Chondrocyte (in vitro differentiated cells): Measurements from ENCODE around the gene TEAD1. TPM values are rescaled to one million over a fixed set of nuclear protein-coding genes. Genes with fewer than 3 reads are reported as not detected.

ENCODE experiments used
- DNase-seq: peaks from one replicate; pipeline ENCODE4 v3.0.0; 2021; ENCODE audit warnings: mixed read lengths, low spot score
- H3K27ac Mint-ChIP-seq: one replicate; pipeline ENCODE4 v1.8.0; 2021; ENCODE audit warnings: mild to moderate bottlenecking, moderate library complexity, mixed read lengths; ENCODE audit not compliant: unreplicated experiment
- H3K27me3 Mint-ChIP-seq: 2 replicates; pipeline ENCODE4 v1.8.0; 2021; ENCODE audit warnings: low read depth, mixed read lengths
- H3K36me3 Mint-ChIP-seq: 2 replicates; pipeline ENCODE4 v1.8.0; 2021; ENCODE audit warnings: low read depth, mixed read lengths
- H3K4me1 Mint-ChIP-seq: 2 replicates; pipeline ENCODE4 v1.8.0; 2021; ENCODE audit warnings: low read depth, mild to moderate bottlenecking, mixed read lengths
- H3K4me3 Mint-ChIP-seq: one replicate; pipeline ENCODE4 v1.8.0; 2021; ENCODE audit warnings: mild to moderate bottlenecking, moderate library complexity, mixed read lengths; ENCODE audit not compliant: unreplicated experiment
- H3K9me3 Mint-ChIP-seq: 2 replicates; pipeline ENCODE4 v1.8.0; 2021; ENCODE audit warnings: low read depth, mixed read lengths
- CTCF ChIP-seq: fragments of 200-600 bp; sonication (generic); IDR thresholded peaks from 2 replicates; pipeline ENCODE4 v1.5.0; 2021; ENCODE audit warnings: antibody characterized with exemption, mild to moderate bottlenecking, moderate library complexity
- total RNA-seq: library from RNA; stranded (reverse); gene quantifications from 3 replicates; pipeline ENCODE4 v1.2.1, GENCODE V29; 2021

Gene TEAD1
- total RNA-seq, 1 donor from 2014 or later = 137 TPM

GRCh38 chr11:12715131-12715530, 40.9 kb downstream of the TEAD1 start:
- no peaks in the 10 kb centered on the region for H3K9me3 Mint-ChIP-seq
- no peak for DNase-seq
- no peaks in the 10 kb centered on the region for H3K27me3 Mint-ChIP-seq
- H3K27ac Mint-ChIP-seq = no peak overlapping the region
- H3K4me1 Mint-ChIP-seq = peaks cover 39% of the 10 kb centered on the region
- peaks cover 5% of the 10 kb centered on the region for H3K36me3 Mint-ChIP-seq
- H3K4me3 Mint-ChIP-seq = no peak overlapping the region
- TF ChIP-seq CTCF = no peak

GRCh38 chr11:12715941-12716340, 41.7 kb downstream of the TEAD1 start:
- H3K9me3 Mint-ChIP-seq = no peaks in the 10 kb centered on the region
- H3K27ac Mint-ChIP-seq = no peak overlapping the region
- H3K27me3 Mint-ChIP-seq = no peaks in the 10 kb centered on the region

GRCh38 chr11:12716816-12717215, 42.6 kb downstream of the TEAD1 start:
- H3K27ac Mint-ChIP-seq = no peak overlapping the region
- no peak for TF ChIP-seq CTCF
- no peaks in the 10 kb centered on the region for H3K9me3 Mint-ChIP-seq
- peaks cover 49% of the 10 kb centered on the region for H3K4me1 Mint-ChIP-seq
- no peak overlapping the region for H3K4me3 Mint-ChIP-seq
- no peaks in the 10 kb centered on the region for H3K27me3 Mint-ChIP-seq
- H3K36me3 Mint-ChIP-seq = no peaks in the 10 kb centered on the region
- DNase-seq = no peak

More at GRCh38 chr11:12715941-12716340, 41.7 kb downstream of the TEAD1 start:
- H3K36me3 Mint-ChIP-seq = peaks cover under 1% of the 10 kb centered on the region
- peaks cover 44% of the 10 kb centered on the region for H3K4me1 Mint-ChIP-seq
- TF ChIP-seq CTCF = no peak
- DNase-seq = no peak
- no peak overlapping the region for H3K4me3 Mint-ChIP-seq

GRCh38 chr11:12717851-12718291, 43.6 kb downstream of the TEAD1 start:
- DNase-seq = no peak
- Mint-ChIP-seq H3K27ac (no peak overlapping the region), H3K27me3 (no peaks in the 10 kb centered on the region), H3K4me1 (peaks cover 48% of the 10 kb centered on the region), H3K4me3 (no peak overlapping the region), H3K9me3 (no peaks in the 10 kb centered on the region), H3K36me3 (no peaks in the 10 kb centered on the region)
- TF ChIP-seq CTCF = no peak

- DNase-seq = no peak
- Mint-ChIP-seq H3K27me3 (no peaks in the 10 kb centered on the region), H3K4me3 (no peak overlapping the region), H3K9me3 (no peaks in the 10 kb centered on the region), H3K36me3 (no peaks in the 10 kb centered on the region), H3K27ac (no peak overlapping the region), H3K4me1 (peaks cover 56% of the 10 kb centered on the region)
- no peak for TF ChIP-seq CTCF
These were observed 45.0 kb downstream of the TEAD1 start for GRCh38 chr11:12719221-12719620.
